Nephron (organoid): ENCODE data around the gene ANTXR2.

Experiments used
- H3K27ac Mint-ChIP-seq, 3 experiments: 2 replicates each; pipeline ENCODE4 v1.8.0; 2020; ENCODE audit warnings: mixed read lengths in 3 of 3, mild to moderate bottlenecking in 2 of 3, moderate library complexity in 1 of 3
- H3K27me3 Mint-ChIP-seq: 2 replicates; pipeline ENCODE4 v1.8.0; 2021; ENCODE audit warnings: low read depth, mild to moderate bottlenecking, moderate library complexity, mixed read lengths
- H3K36me3 Mint-ChIP-seq: 2 replicates; pipeline ENCODE4 v1.8.0; 2020; ENCODE audit warnings: low read depth, mixed read lengths
- H3K4me1 Mint-ChIP-seq: 2 replicates; pipeline ENCODE4 v1.8.0; 2020; ENCODE audit warnings: mixed read lengths
- H3K4me3 Mint-ChIP-seq, 3 experiments: 2 replicates each; pipeline ENCODE4 v1.8.0; 2020; ENCODE audit warnings: mild to moderate bottlenecking in 3 of 3, mixed read lengths in 3 of 3, moderate library complexity in 2 of 3
- H3K9me3 Mint-ChIP-seq: 2 replicates; pipeline ENCODE4 v1.8.0; 2020; ENCODE audit warnings: mixed read lengths
- TF ChIP-seq, protein P1 (sequence below), 3 experiments: fragments of 200-600 bp; sonication (generic); IDR thresholded peaks; one replicate each; pipeline ENCODE4 v1.5.0; 2021; ENCODE audit warnings: antibody characterized with exemption in 3 of 3; ENCODE audit not compliant: unreplicated experiment in 3 of 3

ANTXR2 gene

GRCh38 chr4:79983431-79983830, 89.6 kb downstream of the ANTXR2 start:
- Mint-ChIP-seq H3K36me3 (peaks cover 23% of the 10 kb centered on the region), H3K4me1 (peaks cover 5% of the 10 kb centered on the region), H3K27me3 (no peaks in the 10 kb centered on the region), H3K27ac (no peak overlapping the region), H3K4me3 (no peak overlapping the region), H3K9me3 (peaks cover 11% of the 10 kb centered on the region)
- TF ChIP-seq, protein P1, sequence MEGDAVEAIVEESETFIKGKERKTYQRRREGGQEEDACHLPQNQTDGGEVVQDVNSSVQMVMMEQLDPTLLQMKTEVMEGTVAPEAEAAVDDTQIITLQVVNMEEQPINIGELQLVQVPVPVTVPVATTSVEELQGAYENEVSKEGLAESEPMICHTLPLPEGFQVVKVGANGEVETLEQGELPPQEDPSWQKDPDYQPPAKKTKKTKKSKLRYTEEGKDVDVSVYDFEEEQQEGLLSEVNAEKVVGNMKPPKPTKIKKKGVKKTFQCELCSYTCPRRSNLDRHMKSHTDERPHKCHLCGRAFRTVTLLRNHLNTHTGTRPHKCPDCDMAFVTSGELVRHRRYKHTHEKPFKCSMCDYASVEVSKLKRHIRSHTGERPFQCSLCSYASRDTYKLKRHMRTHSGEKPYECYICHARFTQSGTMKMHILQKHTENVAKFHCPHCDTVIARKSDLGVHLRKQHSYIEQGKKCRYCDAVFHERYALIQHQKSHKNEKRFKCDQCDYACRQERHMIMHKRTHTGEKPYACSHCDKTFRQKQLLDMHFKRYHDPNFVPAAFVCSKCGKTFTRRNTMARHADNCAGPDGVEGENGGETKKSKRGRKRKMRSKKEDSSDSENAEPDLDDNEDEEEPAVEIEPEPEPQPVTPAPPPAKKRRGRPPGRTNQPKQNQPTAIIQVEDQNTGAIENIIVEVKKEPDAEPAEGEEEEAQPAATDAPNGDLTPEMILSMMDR (IDR thresholded peaks at IDR 0.05; ENCODE audit: unreplicated experiment in 3 of 3): no peak

DNA sequence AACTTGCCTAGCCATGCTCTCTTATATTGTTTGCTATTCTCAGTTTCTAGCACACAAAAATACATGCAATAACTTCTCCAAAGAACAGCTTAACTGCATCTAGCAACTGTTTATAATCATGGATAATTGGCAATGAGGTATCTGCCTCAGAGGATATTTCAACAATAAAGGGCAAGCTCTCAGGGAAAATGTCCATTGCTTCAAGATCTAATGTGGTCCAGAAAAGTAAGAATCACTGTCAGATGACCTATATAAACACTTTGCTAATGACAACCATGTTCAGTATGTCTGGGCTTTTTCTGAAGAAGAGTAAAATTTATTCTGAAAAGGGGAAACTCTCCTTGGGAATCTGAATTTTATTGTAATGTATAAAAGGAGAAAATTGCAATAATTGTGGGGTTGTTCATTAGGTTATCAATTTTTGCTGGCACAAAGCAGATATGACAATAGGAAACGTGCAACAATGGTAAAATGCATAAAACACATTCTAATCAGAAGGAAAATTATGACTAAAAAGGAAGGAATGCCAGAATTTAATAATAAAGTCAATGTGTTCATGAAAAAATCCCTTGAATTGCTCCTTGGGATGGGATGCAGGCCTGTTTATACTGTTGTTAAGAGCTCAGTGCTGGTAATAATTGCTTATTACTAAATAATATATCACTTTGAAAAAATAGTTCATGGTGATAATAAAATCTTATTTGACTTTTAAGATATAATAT, 90.3 kb downstream of the ANTXR2 start:
- no peak overlapping the region for H3K27ac Mint-ChIP-seq
- peaks cover 5% of the 10 kb centered on the region for H3K4me1 Mint-ChIP-seq
- TF ChIP-seq, protein P1 (IDR thresholded peaks at IDR 0.05; ENCODE audit: unreplicated experiment in 3 of 3): no peak
- no peak overlapping the region for H3K4me3 Mint-ChIP-seq
- H3K27me3 Mint-ChIP-seq: no peaks in the 10 kb centered on the region
- H3K9me3 Mint-ChIP-seq: peaks cover 7% of the 10 kb centered on the region
- H3K36me3 Mint-ChIP-seq: peaks cover 26% of the 10 kb centered on the region

DNA sequence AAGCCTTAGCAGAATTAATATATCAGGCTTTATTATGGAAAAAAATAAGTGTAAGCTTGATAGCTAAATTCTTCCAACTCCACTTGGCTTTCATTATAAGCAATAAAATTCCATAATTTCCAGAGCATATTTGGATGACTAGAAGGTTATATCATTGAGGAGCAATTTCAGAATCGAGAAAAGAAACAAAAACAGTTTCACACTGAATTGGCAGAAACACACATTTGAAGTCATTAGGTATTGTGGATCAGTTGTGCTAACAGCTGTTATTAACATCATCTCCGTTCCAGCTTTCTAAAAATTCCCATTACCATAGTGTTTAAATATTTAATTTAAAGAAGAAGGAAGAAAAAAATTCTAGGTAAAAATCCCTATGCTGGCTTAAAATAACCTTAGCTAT, 92.6 kb downstream of the ANTXR2 start:
- TF ChIP-seq, protein P1 (IDR thresholded peaks at IDR 0.05; ENCODE audit: unreplicated experiment in 3 of 3): no peak
- Mint-ChIP-seq H3K36me3 (peaks cover 39% of the 10 kb centered on the region), H3K9me3 (no peaks in the 10 kb centered on the region), H3K27me3 (no peaks in the 10 kb centered on the region), H3K4me1 (peaks cover 5% of the 10 kb centered on the region), H3K4me3 (no peak overlapping the region), H3K27ac (no peak overlapping the region)

DNA sequence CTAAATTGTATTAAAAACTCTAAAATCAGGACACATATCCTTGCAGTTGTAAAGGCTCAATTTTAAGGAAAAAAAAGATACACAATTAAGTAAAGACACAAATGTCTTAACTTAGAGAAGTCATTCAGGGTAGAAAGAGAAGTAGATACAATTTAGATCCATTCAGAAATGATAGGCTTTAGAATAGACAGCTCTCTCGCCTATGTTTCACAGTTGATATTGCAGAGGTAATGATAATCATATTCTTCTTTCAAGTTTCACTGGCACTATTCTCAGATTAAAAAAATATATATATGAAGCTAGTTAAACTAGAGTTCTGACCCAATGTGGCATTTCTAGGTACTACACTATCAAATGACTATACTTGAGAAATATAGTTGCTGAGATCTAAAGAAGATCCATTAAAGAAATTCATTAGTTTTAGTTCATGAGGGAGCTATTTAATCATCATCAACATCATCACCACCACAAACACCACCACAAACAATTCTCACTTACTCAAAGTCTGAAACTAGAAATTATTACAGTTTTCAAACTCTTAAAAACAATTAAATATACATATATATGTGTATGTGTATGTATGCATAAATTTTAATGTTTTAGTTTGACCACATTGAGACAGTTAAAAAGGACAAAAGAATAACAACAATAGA, 93.1 kb downstream of the ANTXR2 start:
- TF ChIP-seq, protein P1 (IDR thresholded peaks at IDR 0.05; ENCODE audit: unreplicated experiment in 3 of 3): no peak
- no peak overlapping the region for H3K4me3 Mint-ChIP-seq
- peaks cover 5% of the 10 kb centered on the region for H3K4me1 Mint-ChIP-seq
- no peak overlapping the region for H3K27ac Mint-ChIP-seq
- H3K9me3 Mint-ChIP-seq: no peaks in the 10 kb centered on the region
- H3K36me3 Mint-ChIP-seq: peaks cover 44% of the 10 kb centered on the region
- H3K27me3 Mint-ChIP-seq: no peaks in the 10 kb centered on the region

- no peak overlapping the region for H3K27ac Mint-ChIP-seq
- TF ChIP-seq, protein P1 (IDR thresholded peaks at IDR 0.05; ENCODE audit: unreplicated experiment in 3 of 3): no peak
- no peak overlapping the region for H3K4me3 Mint-ChIP-seq
- peaks cover 52% of the 10 kb centered on the region for H3K36me3 Mint-ChIP-seq
- no peaks in the 10 kb centered on the region for H3K27me3 Mint-ChIP-seq
- no peaks in the 10 kb centered on the region for H3K9me3 Mint-ChIP-seq
- H3K4me1 Mint-ChIP-seq: peaks cover 5% of the 10 kb centered on the region
Observed at GRCh38 chr4:79977131-79977840, 95.7 kb downstream of the ANTXR2 start.
